GM21717 (cell line): ENCODE measurements around the gene NYAP1.
"Not testable (repeated sequence)": the region's sequence is repeated elsewhere in the genome, so short reads cannot be mapped to it uniquely, and the experiment has no call there.

ENCODE experiments used
- ATAC-seq: cut with Tn5 transposase; IDR thresholded peaks from one replicate; pipeline ENCODE4 v1.9.1; 2021; ENCODE audit warnings: mild to moderate bottlenecking, moderate library complexity; ENCODE audit not compliant: unreplicated experiment

Gene NYAP1

DNA sequence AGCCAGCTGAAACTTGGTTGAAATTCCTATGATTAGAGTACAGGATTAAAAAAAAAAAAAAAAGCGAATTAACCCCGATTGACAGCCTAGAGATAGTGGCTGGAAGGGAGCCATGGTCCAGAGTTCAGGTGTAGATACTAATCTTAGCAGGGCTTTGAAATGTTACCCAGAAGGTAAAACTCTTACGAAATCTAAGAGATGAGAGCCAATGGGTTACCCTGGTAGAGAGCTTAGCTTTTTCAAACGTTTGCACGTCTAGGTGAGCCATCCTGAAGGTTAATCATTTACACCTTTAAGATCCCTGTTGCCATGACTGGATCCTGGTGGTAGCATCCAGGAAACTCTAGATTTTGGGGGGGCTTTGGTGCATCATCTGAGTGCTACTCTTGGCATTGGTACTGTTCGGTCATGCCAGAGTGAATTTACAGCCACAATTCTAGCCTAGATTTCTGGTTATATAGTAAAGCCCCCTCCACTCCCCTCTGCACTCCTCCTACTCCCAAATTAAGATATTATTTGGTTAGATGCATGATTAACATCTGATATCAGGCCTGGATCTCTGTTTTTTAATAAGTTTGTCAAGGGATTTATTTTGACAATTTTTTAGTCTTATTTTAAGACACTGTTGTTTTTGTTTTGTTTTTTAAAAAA lies 56.5 kb downstream of the NYAP1 start:
- ATAC-seq, result no peak

GRCh38 chr7:100541309-100541708 lies 57.6 kb downstream of the NYAP1 start:
- not testable (repeated sequence) for ATAC-seq

DNA sequence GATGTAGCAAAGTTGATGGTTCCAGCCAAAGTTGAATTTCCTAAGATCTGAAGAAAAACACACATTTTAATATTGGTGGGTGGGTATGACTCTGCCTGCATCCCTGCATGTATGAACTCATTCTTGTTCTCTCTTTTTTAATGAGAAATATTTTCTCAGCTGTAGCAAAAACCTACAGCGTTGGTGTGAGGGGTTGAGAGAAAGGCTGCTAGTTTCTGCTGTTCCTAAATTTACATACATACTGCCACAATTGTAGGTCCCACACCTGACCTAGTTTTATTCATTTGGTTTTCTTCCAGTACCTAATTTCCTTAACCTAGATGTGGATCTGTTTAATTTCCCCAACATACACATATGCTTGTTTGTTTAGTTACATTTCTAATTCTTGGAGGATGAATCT lies 59.9 kb downstream of the NYAP1 start:
- ATAC-seq, result no peak

DNA sequence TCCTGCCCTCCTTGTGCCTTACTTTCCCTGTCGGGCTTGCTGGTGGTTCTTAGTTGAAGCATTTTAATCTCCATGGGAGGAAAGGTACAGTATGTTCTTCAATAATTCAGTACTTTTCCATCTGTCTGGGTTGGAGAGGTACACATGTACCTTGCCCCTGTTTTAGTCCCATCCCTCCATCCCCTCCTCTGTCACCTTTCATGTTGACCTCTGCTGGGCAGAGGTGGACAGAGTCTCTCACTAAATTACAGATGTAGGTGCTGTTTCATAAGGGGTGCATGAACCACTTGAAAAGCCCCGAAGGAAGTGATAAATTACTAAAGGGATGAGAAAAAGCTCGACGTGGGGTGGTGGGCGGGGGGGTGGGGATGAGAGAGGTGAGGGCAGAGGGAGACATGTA lies 60.7 kb downstream of the NYAP1 start:
- ATAC-seq, result no peak
